NCI-H187 (cell line): ENCODE measurements around the gene NINL.

ENCODE experiments used
- DNase-seq, 2 experiments: peaks; one replicate each; lab custom pipeline; 2025; lab: John Stamatoyannopoulos, UW

The NINL gene

GRCh38 chr20:25499855-25500434, 85.4 kb downstream of the NINL start:
- DNase-seq = no peak

DNA sequence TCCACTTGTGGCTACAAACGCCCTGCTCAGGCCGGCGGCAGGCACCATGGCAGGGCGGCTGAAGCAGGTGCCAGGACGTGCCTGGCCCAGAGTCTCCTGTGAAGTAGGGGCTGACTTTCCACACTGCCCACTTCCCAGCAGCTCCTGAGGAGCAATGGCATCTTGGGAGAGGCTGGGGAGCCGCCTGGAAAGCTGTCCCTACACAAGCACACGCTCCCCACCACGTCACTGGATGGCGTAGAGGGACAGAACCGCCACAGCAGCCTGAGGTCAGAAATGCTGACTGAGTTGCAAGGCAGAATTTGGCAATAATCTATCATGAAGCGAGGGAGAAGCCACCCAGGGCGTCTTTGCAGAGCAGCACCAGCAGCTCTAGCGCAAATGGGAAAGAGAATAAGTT, 86.3 kb downstream of the NINL start:
- DNase-seq = no peak

DNA sequence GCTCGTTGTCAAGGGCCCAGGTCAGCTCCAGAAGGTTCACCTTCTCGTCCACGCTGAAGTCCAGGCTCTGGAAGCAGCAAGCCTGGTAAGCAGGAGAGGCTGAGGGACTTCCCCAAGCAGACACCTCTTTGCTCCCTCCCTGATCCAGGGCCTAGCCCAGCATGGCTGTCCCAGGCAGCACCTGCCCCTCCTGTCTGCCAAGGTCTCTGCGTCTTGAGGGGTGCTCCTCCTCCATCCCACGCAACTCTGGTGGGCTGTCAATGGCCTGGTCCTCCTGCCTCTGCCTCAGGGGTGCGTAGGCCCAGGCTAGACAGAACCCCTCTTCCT, 87.1 kb downstream of the NINL start:
- no peak for DNase-seq

- no peak for DNase-seq
Measured at GRCh38 chr20:25497586-25498279, 87.6 kb downstream of the NINL start.

GRCh38 chr20:25496968-25497401, 88.3 kb downstream of the NINL start:
- no peak for DNase-seq

DNA sequence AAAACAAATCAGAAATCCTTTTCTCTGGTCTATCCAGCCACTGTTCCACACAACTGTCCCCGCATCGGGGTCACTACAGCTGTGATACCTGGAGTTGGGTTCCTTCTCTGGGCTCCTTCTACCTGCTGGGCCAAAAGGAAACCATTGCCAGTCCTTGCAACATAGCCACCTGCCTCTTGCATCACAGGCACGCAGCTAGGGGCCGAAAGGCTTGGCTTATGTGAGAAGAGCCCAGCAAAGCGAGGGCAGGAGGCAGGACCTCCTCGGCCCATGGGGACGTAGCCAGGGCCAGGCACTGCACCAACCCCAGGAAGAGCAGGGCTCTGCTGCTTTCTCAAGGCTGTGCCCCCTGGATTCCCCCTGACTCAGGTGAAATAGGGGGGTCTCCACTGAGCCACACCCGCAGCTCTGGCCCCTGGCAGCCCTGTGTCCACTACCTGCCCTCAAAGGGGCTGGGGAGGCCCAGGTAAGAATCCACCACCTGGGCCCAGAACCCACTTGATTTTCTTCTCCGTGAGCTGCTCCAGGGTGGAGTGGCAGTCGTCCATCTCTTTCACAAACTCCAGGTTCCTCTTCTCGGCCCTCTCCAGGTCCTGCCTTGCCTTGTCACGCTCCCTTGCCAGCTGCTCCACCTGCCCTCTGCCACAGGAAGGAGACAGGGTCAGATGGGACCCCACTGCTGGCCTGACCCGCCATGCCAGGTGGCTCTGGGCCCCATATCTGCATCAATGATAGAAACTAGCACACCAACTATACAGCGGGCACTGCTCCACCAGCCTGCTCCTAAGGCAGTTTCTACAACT, 89.0 kb downstream of the NINL start:
- DNase-seq = no peak

GRCh38 chr20:25495189-25495824, 90.0 kb downstream of the NINL start:
- no peak for DNase-seq

- no peak for DNase-seq
Measured at GRCh38 chr20:25494506-25495188, 90.7 kb downstream of the NINL start.

- DNase-seq = no peak
Measured at GRCh38 chr20:25493748-25494505, 91.4 kb downstream of the NINL start.

- DNase-seq = no peak
Measured at GRCh38 chr20:25493137-25493536, 92.2 kb downstream of the NINL start.

DNA sequence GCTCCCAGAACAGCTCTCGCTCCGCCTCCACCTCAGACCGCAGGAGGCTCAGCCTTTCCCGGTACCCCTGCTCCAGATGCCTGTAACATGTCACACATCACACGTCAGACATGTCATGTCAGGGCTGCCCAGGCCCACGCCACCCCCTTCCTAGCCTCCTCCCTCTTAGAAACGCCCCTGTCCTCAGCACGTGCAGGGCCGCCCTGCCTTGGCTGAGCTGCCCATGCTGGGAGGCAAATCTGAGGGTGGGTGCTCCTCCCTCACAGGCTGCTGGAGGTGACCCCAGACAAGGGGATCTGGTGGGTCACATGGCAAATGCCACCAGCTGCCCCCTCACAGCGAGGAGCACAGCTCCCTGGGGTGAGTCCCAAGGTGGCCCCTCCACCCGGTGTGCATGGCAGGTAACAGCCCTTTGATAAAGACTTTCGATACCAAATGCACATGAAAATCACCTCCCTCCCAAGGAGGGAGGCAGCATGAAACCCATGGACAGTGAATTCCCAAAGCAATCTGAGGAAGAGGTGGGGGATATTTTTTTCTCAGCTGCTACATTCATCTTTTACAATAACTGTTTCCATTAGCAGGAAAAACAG, 93.8 kb downstream of the NINL start:
- DNase-seq = no peak

DNA sequence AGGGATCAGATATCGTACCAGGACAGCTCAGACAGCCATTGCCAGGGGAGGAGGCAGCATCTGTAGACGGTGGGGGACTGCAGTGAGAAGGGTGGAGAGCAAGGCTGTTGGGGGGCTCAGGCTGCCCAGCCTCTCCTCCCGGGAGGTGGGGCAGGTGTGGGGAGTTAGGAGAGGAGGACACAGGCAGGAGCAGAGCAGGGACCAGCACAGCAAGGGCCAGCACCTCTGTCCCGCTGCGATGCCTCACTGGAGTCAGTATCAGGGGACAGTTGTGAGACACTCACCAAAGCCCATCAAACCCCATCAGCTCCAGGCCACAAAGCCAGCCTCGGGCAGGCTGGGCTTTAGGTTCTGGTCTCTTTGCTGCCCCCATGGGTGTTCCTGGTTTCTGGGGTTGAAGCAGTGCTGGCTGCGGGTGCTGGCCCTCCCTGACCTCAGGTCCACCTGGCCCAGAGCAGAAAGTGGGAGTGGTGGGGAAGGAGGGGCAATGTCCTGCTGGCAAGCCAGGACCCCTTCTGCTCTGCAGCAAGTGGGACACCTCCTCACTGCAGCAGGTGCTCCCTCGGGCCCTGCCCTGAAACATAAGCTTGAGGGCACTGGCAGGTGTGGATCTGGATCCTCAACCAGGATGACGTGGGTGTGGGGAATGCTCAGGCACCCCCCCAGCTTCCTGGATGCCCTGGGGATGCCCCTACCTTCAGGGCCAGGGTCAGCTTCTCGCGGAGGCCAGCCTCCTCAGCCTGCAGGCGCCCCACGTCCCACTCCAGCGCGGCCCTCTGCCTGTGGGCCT, 94.5 kb downstream of the NINL start:
- DNase-seq = no peak

DNA sequence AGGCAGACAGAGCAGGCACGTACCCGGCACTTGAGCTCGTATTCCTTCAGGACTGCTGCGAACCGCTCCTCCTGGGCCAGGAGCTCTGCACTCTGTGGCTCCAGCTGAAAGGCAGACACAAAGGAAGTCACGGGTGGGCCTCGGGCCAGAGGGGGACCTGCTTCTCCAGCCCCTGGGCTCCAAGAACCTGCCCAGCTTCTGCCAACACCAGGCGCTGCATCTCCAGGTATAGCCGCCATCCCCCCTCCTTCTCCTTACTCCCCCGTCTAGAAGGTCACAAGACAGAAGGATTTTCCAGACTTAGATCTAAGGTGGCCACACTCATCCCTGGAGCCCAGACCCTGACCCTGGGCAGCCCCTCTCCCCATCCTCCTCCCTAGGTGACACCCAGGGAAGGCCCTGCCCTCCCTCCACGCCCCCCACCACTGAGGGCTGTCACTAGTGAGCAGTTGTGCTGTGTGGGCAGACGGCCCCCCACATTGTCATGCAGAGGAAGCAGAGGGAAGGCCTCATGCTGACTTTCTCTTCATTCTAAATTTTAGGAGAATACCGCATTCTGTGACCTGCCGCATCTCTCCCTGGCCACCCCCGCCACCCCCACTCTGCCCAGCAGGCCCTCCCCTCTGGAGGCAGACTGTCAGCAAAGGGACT, 96.0 kb downstream of the NINL start:
- no peak for DNase-seq

GRCh38 chr20:25487975-25488374, 97.4 kb downstream of the NINL start:
- no peak for DNase-seq

DNA sequence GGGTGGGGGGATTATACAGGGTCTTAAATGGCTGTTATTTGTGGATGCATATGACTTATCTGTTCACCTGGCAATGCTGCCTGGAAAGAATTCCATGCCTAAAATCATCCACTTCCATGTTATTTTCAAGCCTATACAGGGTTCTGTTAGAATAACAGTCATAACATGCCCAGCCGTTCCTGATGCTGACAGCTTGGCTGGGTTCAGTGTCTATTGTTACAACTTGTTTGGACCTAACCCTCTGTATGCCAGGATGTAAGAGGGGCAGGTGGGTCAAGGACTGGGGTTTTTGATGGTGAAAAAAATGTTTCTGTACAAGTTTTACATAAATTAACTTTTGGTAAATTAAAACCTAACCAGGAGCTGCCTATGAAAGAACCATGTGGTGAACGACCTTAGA, 98.0 kb downstream of the NINL start:
- no peak for DNase-seq

DNA sequence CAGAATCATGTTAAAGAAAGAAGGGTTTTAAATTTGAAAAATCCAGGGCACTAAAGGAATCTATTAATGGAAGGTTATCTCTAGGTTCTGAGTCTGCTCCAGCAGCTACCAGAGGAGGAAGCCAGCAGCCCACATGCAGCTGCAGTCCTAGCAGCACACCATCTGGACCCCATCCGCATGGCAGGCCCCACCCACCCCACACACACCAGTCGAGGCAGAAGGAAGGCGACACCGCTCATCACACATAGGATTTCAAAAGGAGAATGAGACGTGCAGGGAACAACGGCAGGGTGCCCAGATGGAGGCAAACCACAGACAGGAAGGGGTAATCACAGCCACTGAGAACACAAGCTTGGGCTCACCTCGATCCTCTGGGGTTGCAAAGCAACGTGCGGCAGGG, 99.0 kb downstream of the NINL start:
- no peak for DNase-seq

DNA sequence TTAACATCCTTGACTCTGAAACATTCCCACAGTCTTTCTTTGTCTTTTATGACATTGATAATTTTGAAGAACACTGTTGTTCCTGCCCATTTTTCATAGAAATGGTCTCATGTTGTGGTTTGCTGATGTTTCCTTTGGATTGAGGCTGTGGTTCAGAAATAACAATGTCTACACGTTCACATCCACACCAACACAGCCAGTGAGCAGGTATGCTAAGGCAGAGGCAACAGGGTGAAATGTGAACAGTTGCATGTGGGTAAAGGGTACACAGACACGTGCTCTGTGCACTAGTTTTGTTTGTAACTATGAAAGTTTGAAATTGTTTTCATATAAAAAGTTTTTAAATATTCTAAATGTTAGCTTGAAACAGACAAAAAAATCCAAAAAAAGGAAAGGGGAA, 99.5 kb downstream of the NINL start:
- no peak for DNase-seq

- no peak for DNase-seq
Measured at GRCh38 chr20:25484911-25485511, 100.3 kb downstream of the NINL start.

DNA sequence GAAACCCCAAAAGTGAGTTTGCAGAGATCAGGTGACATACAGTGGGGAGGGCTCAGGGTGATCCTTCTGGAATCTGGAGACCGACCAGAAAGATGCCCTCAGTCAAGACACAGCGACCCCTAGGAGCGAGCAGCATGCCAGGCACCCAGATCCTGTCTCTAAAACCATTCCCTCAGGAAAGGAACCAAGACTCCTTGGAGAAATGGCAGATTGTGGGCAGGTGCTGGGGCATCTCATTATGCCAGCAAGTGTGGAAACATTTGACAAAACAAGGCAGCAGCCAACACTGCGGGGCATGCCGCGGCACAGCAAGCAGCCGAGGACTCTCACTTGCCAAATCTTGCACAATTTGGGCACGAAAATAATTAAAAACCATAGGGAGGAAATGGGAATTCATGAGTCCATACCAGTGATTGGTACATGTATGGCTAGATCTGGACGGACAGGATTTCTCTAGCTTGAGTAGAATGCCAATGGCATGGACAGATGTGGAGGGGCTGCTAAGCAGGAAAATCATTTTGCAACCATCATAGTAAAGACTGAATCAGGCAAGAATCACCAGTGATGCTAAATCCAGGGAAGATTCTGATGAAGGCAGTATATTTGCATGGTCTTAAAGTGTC, 101.0 kb downstream of the NINL start:
- DNase-seq = no peak
